RWPE2 (cell line): ENCODE results near the gene ANKFY1.

Source experiments
- ATAC-seq: fragments of 200-7000 bp; cut with Tn5 transposase; 3 replicates; pipeline ENCODE4 v1.9.1; 2021; ENCODE audit warnings: low read depth
- DNase-seq: peaks from one replicate; pipeline ENCODE4 v3.0.0-alpha.2; 2020; ENCODE audit warnings: low spot score
- H3K27ac ChIP-seq: fragments of 450-650 bp; 2 replicates; pipeline ENCODE4 v1.5.1; 2017; ENCODE audit warnings: mild to moderate bottlenecking; ENCODE audit not compliant: poor library complexity, severe bottlenecking
- H3K27me3 ChIP-seq: fragments of 250-450 bp; sonication (Bioruptor Pico); 2 replicates; pipeline ENCODE4 v1.5.1; 2021; ENCODE audit warnings: mild to moderate bottlenecking, moderate library complexity; ENCODE audit not compliant: insufficient read depth, poor library complexity, severe bottlenecking
- H3K36me3 ChIP-seq: fragments of 250-450 bp; sonication (Bioruptor Pico); 2 replicates; pipeline ENCODE4 v1.5.1; 2020; ENCODE audit warnings: low read depth, mild to moderate bottlenecking, moderate library complexity
- H3K4me1 ChIP-seq: fragments of 250-450 bp; sonication (Bioruptor Pico); 2 replicates; pipeline ENCODE4 v1.5.1; 2021; ENCODE audit warnings: mild to moderate bottlenecking, moderate library complexity; ENCODE audit not compliant: insufficient read depth, poor library complexity, severe bottlenecking
- H3K4me3 ChIP-seq: fragments of 250-450 bp; sonication (Bioruptor Pico); 2 replicates; pipeline ENCODE4 v1.5.1; 2021; ENCODE audit warnings: mild to moderate bottlenecking, moderate library complexity; ENCODE audit not compliant: severe bottlenecking
- H3K9me3 ChIP-seq: fragments of 250-450 bp; sonication (Bioruptor Pico); 2 replicates; pipeline ENCODE4 v1.5.1; 2021; ENCODE audit warnings: mild to moderate bottlenecking, moderate library complexity; ENCODE audit not compliant: severe bottlenecking
- CTCF ChIP-seq: fragments of 450-650 bp; IDR thresholded peaks from one replicate; pipeline ENCODE4 v1.5.1; 2017; ENCODE audit warnings: mild to moderate bottlenecking, moderate library complexity; ENCODE audit not compliant: poor library complexity, severe bottlenecking

The ANKFY1 gene

DNA sequence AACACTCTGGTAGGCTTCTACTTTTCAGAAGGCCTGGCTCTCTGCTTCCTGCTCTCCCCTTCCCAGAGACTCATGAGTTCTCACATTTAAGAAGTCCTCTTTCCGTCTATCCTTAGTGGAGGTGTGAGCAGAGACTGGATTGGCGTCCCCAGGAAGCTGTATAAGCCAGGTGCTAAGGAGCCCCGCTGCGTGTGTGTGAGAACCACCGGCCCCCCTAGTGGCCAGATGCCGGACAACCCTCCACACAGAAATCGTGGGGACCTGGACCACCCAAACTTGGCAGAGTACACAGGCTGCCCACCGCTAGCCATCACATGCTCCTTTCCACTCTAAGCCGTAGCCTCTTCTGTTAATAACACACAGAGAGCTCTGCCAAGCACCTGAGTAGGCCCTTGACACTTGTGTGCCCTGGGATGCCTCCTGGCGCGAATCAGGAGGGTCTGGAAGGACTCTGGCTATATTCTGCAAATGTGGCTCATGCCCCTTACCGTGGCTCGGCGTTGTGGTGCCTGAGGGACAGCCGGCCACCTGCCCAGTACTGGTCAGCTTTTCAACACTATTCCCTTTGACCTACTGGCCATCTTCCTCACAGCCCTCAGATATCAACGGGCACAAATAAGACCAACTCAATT, 106.9 kb downstream of the ANKFY1 start:
- no peak for ATAC-seq
- DNase-seq: no peak
- Histone ChIP-seq H3K27ac (no peak overlapping the region), H3K9me3 (no peaks in the 10 kb centered on the region), H3K4me1 (peaks cover 16% of the 10 kb centered on the region), H3K27me3 (no peaks in the 10 kb centered on the region), H3K36me3 (no peaks in the 10 kb centered on the region), H3K4me3 (no peak overlapping the region)
- TF ChIP-seq CTCF: peak; percentile 6

- ATAC-seq: no peak
- Histone ChIP-seq H3K36me3 (no peaks in the 10 kb centered on the region), H3K4me3 (no peak overlapping the region), H3K9me3 (no peaks in the 10 kb centered on the region), H3K4me1 (peaks cover 8% of the 10 kb centered on the region), H3K27ac (no peak overlapping the region), H3K27me3 (no peaks in the 10 kb centered on the region)
- TF ChIP-seq CTCF: no peak
- no peak for DNase-seq
Measured at GRCh38 chr17:4155980-4156620, 107.7 kb downstream of the ANKFY1 start.

DNA sequence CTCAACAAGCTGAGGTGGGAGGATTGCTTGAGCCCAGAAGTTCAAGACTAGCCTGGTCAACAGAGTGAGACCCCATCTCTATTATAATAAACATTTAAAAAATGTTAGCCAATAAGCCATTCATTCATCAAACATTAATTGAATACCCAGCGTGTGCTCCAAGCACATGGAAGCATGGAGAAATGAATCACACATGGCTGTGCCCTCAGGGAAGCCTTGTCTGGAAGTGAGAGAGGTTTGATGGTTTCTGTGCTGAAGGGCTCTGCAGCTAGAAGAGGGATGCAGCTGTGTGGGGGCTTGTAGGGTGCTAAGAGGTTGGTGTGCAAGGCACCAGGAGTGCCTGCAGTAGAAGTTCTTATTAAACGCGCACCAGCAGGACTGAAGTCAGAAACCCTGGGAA, 109.6 kb downstream of the ANKFY1 start:
- no peaks in the 10 kb centered on the region for H3K9me3 ChIP-seq
- H3K4me3 ChIP-seq: no peak overlapping the region
- no peaks in the 10 kb centered on the region for H3K27me3 ChIP-seq
- no peaks in the 10 kb centered on the region for H3K36me3 ChIP-seq
- DNase-seq (no peak), ATAC-seq (no peak)
- no peaks in the 10 kb centered on the region for H3K4me1 ChIP-seq
- no peak overlapping the region for H3K27ac ChIP-seq
- TF ChIP-seq CTCF: no peak

DNA sequence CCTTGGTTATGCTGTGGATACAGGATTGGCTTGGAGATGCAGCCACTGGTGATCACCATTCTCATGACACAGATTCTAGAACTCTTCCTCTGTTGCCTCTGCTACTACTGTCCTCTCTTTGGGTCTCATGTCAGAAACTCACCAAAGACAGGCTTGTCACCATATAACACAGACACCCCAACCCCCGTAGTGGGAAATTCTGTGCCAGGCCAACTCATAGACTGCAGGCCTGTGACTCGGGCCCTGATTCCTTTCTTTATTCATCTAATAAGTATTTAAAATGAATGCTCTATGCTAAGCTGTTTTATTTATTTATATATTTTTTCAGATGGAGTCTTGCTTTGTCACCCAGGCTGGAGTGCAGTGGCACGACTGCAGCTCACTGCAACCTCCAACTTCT, 111.3 kb downstream of the ANKFY1 start:
- TF ChIP-seq CTCF: no peak
- DNase-seq (no peak), ATAC-seq (peak; percentile 60; the same call in 2 of the 3 replicates)
- Histone ChIP-seq H3K27ac (no peak overlapping the region), H3K4me3 (no peak overlapping the region), H3K27me3 (no peaks in the 10 kb centered on the region), H3K4me1 (no peaks in the 10 kb centered on the region), H3K36me3 (no peaks in the 10 kb centered on the region), H3K9me3 (no peaks in the 10 kb centered on the region)

DNA sequence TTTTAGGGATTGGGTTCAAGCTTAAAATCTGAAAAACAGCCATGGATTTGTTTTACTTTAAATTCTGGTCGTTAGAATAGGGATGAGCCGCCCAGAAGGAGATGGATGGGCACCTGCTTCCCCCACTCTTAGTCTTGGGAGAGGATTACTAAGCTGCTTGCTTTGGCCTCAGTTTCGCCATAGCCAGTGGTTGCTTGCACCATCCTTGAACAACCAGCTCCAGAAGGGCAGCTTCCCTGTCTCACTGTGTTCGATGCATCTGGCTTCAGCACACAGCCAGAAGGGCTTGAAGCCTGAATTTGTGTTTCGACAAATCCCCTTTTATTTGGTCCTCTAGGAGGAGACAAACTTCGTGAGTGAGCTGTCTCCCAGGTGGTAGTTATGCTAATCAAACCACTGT, 113.7 kb downstream of the ANKFY1 start:
- Histone ChIP-seq H3K4me1 (no peaks in the 10 kb centered on the region), H3K27ac (no peak overlapping the region), H3K9me3 (no peaks in the 10 kb centered on the region), H3K4me3 (no peak overlapping the region), H3K27me3 (no peaks in the 10 kb centered on the region), H3K36me3 (no peaks in the 10 kb centered on the region)
- ATAC-seq (no peak), DNase-seq (no peak)
- TF ChIP-seq CTCF: no peak
